Activated gamma-delta T cell (primary cell): Measurements from ENCODE around the gene SORCS3.

ENCODE experiments used
- DNase-seq: peaks from one replicate; lab custom pipeline; 2025; lab: John Stamatoyannopoulos, UW

Gene SORCS3

DNA sequence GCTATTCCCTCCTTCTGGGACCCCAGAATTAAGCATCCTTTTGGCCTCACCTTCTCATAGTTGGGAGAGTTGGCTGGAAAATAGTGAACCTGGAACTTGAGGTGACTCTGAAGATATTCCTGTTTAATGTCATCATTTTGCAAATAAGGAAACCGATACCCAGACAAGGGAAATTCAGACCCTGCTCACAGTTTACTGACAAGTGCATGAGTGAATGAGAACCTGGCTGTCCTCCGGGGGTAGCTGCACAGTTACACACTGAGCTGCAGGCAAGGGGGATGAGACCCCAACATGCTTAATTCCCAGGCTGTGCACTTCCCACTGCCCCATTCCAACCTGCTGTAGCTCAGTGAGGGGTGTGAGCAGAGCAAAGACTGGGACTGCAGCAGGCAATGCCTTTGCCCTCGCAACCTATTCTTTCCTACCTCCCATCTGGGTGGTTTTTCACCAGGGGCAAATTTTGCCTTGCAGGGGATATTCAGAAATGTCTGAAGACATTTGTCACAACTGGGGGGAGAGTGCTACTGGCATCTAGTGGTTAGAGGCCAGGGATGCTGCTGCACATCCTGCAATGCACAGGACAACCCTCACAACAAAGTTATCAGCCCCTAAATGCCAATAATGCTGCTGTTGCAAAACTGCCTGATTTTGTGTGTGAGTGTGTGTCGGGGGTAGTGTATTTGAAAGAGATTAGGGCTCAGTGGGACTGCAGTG lies 136.2 kb downstream of the SORCS3 start:
- DNase-seq = no peak

DNA sequence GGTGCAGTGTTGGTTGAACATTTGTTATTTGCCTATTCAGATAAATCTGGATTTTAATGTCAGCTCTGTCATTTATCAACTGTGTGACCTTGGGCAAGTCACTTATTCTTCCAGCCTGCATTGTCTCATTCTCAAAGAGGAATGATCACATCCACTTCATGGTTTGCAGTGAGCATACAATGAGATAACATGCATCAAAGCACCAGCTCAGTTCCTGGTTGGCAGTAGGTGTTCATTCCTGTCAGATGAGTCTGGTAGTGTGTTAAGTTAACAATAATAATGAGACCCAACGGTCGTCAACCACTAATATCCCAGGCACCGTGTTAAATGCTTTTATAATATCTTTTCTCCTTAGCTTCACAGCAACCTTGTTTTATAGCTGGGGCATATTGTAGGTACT lies 137.3 kb downstream of the SORCS3 start:
- no peak for DNase-seq

DNA sequence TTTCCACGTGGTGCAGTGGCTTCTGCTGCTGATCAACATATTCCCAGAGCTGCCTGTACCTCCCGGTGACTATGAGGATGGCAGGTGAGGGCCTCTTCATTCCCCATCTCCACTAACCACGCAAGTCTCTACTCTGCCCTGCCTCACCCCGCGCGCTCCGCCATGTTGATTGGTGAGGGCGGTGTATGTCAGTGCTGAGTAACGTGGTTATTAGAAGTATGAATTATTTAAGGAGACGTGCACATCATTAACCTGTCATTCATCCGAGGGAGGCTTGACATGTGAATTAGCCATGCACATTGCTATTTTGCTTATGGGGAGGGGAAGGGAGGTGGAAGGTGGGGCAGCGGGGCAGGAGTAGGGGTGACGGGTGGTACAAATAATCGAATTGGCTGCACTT lies 138.6 kb downstream of the SORCS3 start:
- DNase-seq = no peak

DNA sequence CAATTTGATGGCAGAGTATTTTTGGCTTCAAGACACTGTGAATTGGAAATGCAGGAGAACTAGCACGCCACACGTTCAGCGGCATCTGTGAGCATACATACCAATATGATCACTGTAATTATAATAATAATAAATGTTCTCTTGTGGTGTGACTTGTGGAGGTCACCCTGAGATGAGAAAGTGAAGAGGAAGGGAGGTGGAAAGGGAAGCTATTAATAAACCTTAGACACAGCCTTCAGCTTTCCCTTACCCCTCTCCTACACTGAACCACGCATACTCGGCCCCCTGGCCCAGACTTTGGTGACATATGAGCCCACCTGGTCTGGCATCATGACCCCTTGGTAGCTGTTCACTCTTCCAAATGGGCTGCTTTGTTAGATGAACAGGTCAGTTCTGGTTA lies 139.1 kb downstream of the SORCS3 start:
- DNase-seq = no peak

DNA sequence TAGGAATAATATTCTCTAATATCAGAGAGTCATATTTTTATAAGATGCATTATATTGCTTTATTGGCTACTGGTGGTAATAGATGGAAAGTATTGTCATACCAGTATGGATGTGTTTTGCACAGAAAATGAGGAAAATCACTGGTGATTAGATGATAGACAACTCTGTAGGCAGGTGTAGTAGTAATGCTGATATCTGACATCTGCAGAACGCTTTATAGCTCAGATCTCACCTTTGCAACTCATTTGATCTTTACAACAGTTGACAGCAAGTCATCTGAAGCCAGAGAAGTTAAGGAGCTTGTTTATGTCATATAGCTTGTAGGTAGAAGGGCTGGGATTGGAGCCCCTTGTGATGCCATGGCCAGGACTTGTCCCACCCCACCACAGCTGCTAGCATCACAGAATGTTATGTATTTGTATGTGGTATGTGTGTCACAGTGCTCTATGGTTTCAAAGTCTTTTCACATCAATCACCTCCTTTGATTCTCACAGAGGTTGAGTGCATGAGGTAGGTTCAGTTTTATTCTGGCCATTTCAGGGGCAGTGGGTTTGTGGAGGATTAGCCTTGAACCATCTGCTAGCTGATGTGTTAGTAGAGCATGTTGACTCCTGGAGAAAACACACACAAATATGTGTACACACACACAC lies 140.0 kb downstream of the SORCS3 start:
- no peak for DNase-seq

DNA sequence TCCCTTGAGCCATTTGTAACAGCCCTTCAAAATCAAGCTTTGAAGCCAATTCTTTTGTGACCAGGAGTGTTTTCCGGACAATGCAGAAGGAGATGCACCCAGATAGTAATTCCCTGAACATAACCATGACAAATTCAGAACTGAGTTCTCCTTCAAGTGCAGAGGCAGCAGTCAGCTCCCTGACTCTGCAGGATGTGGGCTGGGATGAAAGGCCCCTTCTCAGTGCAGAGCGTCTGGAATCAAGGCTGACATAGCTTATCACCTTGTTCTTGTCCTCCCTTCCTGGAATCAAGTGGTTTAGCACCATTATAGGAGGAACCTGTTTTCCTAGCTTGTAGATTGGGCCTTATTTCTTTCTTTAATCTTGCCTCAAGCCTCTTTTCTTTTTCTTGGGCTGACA lies 143.4 kb downstream of the SORCS3 start:
- no peak for DNase-seq

DNA sequence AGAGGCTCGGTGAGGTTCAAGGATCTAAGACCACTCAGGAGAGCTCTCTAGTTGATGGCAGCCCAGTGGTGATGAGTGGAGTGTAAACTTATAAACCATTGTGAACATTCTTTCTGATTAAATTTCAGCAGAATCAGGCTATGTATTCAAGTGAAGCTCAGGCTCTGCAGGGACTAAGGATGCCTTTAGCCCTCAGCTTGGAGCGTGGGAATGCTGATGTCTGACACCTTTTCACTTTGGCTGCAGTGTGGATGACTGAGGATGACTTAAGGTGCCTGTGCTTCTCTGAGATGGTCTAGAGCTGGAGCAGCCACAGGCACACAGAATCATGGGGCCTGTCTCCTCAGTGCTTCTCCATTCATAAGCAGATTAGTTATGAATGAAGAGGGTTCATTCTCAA lies 150.4 kb downstream of the SORCS3 start:
- no peak for DNase-seq

DNA sequence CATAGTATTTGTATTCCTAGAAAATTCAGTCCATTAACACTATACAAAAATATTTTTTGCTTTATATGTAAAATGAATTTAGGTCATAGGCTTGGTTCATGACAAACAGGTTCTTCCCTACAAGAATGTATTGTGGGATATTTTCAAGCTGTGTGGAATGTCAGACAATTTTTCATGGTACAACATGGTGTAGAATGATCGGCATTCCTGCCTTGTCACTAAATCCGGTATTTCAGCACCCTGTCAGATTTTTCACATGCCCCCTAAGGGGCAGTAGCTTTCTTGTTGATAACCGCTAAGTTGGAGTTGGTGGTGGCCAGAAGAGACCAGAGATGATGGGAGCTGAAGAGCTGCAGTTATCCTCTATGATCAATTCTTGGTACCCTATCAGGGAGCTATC lies 154.3 kb downstream of the SORCS3 start:
- no peak for DNase-seq

DNA sequence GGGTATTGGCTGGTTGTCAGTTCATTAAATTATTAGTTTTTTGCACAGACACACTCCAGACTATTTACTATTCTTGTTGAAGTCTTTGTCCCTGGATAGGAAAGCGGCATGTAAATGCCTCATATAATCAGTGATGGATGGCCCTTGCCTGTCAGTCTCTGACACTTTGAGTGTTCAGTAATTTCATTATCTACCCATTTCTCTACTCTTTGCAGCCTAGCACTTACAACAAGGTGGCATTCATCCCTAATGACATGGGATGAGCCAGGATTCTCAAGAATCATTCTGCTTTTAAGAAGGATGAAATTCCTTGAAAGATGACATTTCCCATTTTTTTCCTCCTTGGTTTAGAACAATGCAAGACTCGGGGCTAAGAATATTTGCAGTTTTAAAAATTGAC lies 155.7 kb downstream of the SORCS3 start:
- DNase-seq = no peak

DNA sequence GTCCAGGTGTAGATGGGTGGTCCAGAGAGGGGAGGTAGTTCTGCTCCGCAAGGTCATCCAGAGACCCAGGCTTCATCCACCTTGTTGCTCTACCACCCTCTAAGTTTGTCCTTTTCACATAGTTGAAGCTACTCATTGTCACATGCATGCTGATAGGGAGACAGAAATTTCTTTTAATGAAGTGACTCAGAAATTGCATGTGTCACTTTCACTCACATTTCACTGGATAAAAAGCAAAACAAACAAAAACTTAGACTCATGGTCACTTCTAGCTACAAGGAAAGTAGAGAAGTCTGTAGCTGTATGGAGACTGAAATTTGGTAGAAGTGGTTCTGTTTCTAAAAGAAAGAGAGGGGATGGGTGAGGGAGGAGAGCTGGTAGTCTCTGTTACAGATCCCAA lies 161.9 kb downstream of the SORCS3 start:
- DNase-seq = no peak

DNA sequence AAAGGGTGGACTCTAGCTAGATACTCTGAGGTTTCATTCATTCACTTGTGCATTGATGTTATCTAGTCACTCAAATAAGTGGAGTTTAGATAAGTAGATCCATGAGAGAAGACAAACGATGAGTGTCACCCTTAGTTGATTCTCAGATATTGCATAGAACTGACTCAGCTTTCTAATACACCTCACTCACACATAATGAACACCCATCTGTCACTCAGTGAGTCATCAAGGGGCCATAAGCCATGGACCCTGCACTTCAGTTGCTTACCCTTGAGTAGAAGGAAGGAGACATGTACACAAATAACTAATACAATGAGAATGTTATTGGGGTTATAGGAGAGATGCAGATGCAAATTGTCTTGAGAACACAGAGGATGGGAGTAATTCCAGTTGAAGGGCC lies 163.8 kb downstream of the SORCS3 start:
- DNase-seq = no peak

DNA sequence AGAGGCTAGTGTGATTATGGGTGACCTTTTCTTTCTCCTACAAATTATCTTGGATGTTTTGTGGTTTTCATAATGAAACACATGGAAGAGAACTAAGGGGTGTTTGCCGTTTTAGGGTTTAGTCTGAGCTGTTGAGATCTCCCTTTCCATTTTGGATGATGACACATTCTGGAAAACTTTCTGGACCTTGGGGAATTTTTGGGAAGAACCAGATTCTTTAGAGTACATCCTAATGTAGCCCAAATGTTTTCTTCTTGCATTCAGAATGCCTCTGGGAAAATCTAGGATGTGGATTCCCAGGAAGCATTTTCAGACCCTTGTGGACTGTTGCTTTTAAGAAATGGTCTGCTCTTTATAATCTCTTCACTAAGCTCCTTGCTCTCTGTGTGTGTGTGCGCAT lies 165.7 kb downstream of the SORCS3 start:
- DNase-seq = no peak

DNA sequence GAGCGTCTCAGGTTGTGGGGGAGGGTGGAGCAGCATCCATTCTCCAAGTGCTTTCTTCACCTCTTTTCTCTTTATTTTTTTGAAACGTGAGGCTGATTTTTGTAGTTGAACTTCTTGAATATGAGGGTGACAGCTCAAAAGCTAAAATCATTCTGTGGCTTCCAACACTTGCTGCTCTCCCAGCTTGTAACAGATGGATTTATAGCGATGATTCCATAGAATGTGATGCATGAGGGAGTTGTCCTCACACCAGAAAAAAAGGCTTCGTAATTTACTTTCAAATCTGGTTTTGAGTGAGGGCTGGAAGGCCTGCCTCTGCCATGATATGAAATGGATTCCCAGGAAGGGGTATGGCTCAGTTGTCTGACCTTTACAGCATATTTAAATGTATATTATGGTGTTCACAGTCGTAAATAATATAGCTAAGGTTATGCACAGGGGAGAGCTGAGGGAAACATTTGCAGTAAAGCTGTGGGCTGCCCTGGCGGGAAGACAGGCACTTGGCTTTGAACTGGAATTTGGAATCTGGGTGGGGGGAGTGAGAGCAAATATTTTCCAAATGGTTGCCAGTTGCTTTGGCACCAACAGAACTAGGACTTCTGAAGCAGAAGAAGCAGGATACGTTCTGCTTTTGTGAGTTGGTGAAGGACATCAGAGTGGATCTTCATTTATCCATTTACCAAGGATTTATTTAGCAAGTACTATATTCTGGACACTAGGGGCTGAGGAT lies 166.7 kb downstream of the SORCS3 start:
- DNase-seq = no peak

DNA sequence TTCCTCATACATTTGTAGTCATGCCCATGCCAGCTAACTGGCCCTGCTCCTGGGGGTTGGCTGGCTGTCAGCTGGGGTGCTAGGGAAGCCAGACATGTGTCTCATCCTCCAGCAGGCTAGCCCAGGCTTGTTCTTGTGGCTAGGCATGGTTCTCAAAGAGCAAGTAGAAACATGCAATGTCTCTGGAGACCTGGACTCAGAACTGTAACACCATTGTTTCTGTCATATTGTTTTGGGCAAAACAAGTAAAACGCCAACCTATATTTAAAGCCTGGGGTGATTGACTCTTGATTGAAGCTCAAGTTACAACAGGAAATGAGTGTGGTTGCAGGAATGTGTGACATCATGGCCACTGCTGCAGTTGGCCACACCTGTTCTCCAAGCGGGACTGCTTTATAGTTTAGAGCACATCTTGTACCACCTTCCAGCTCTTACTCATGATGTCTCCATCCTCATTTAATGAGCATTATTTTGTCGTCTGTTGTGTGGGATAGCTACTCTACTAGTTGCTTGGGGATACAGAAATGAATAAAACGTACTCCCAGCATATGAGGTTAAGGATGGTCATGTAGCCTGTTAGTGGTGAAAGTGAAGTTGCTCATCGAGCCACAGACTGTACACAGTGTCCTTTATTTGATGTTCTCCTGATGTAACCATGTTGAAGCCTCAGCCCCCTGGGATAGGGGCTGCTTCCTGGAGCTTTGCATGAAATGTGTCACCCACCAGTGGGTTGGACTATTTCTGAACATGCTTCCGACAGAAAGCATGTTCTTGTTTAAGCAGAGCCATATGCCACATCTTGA lies 168.4 kb downstream of the SORCS3 start:
- DNase-seq = no peak

DNA sequence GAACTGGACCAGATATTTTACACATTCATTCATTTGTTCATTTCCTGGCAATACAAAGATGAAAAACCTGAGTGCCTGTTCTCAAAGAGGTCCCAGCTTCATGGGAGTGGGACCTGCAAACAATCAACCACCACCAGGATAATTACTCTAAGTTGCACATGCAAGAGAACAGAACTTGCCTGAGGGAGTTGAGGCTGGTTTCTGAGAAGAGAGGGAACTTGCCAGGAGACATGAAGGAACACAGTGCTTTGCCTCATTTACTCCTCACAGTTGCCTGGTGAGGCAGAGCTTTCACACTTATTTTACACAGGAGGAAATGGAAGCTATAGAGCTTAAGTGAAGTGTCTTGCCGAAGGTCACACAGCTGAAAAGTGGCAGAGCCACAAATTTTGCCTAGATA lies 170.1 kb downstream of the SORCS3 start:
- no peak for DNase-seq

DNA sequence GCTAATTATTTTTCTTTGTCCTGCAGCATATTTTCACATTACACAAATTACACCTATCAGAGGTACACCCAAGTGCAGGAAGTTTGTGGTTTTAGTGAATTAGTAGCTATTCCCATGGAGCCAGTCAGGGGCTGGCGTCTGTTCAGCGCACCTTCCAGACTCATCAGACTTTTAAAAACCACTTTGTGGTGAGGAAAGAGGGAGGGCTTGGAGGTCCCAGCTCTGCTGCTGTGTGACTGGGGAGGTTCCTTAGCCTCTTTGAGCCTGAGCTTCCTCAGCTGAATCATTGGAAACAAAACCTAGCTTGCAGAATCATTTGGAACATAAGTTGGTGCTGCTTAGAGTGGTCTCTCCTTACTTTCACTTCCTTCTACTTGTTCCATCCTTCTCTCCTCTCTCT lies 175.4 kb downstream of the SORCS3 start:
- DNase-seq = no peak

DNA sequence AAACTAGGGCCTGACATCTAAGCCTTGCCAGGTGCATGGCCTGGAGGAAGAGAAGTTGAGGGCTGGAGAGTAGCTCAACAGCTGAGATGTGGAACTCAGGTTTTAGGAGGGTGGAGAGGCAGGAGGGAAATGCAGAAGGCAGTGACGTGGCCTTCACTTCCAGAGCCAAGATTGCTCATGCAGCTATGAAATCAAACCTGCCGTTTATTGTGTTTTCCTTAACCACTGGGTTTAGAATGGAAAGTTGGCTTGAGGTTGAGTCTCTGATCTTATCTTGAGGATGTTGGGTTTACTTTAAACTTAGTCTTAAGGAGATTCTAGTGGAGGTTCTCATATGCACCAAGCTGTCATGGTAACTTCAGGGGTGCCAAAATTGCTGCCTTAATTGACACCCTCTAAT lies 178.6 kb downstream of the SORCS3 start:
- no peak for DNase-seq

DNA sequence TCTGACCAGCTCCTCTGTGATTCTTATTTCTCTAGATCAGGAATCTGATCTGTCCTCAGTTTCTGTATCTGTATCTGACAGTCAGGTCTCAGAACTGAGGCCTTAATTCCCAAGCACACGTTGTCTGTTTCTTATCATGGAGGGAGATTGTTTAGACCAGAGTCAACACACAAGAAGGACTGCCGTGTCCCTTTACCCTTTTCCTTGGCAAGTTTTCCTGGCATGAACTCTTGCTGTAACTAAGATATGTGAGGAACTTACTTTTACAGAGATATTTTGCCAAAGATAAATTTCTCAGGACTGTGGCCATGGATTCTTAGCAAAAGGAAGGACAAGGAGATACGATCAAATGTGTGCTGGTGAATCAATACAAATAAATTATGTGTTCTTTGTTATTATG lies 181.0 kb downstream of the SORCS3 start:
- no peak for DNase-seq

DNA sequence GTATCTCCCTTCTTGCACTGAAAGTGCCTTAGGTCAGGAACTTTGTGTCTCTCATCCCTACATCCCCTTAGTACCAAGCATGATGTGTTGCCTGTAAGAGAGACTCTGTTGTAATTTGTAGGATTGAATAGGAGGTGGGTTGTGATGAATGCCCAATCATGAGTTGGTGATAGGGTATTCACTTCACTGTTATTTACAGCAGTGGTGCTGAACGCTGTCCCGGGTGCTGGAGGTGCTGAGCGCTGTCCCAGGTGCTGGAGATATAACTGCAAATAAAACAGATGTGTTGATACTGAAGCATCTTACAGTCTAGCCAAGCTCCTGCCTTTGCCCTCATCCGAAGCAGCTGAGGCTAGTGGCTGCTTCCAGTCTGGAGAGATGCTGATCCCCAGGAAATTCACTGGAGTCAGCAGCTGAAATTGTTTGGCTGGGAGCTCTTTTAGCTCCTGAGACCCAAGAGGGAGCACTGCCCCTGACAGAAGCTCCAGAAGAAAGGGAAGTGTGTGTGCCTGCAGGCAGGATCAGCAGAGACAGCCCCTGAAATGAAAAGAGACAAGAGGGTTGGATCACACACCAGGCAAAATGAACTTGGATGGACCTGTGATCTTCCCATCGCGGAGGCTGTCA lies 183.4 kb downstream of the SORCS3 start:
- no peak for DNase-seq

DNA sequence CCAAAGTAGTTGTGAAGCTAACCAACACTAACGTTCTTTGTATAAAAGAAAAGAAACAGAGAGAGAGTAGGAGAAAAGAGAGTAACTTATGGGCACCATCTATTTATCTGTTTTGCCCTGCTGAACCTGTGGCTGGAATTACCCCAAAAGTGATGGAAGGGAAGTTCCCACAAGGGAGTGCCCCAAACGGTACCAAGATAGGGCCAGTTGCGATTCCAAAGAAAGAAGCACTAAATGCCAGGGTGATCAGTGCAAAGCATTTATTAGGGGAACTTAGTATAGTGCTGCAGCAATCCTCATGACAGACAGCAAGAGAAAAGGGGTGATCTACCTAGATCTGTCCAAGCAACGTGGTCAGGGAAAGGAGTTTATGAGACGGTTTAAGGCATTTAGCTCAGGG lies 190.2 kb downstream of the SORCS3 start:
- DNase-seq = no peak

DNA sequence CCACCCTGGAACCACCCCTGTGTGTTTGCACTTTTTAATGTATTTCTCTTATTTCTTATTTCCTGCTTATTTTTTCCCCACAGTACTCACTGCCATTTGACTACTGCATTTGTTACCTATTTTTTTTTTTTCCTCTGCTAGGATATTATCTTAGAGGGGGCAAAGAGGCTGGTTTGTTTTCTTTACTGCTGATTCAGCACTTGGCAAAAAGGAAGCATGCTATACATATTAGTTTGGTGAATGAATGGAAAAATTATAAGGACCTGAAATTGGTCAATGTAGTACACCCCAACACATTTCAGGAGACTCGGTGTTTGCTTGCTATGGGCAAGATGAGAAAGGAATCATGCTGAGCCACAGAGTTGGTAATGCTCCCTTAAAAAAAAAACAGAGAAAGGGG lies 193.5 kb downstream of the SORCS3 start:
- DNase-seq = no peak

DNA sequence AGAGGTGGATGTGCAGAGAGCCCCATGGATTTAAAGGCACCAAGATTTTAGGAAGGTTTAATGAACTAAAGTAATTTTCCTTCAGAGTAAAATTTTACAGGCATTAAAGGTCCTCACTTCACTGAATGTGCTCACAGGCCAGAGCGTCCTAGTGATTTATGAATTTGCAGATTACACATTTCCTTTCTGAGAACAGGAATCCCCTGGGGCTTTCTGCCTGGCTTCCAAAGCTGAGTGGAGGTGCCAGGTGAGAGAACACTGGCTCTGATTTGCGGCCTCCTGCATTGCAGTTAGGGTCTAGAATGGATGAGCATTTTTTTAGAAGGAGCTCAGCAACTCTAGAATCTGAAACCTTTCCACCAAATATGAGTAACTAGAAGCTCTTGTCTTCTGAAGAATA lies 194.3 kb downstream of the SORCS3 start:
- DNase-seq = no peak
